Neural progenitor cell (in vitro differentiated cells): ENCODE data around the gene PLOD3. TPM values are rescaled to one million over a fixed set of nuclear protein-coding genes. Genes with fewer than 3 reads are reported as not detected.

Source experiments
- DNase-seq: peaks from one replicate; pipeline ENCODE4 v3.0.0-alpha.2; 2016; ENCODE audit warnings: low spot score
- H2AFZ ChIP-seq: fragments of 200-600 bp; sonication (generic); replicated peaks from 2 replicates; pipeline ENCODE4 v1.6.1; 2016; ENCODE audit warnings: antibody characterized with exemption
- H3F3A ChIP-seq: fragments of 200-600 bp; sonication (generic); 2 replicates; pipeline ENCODE4 v1.6.1; 2016; ENCODE audit warnings: antibody characterized with exemption, low read depth
- H3K27ac ChIP-seq: fragments of 200-600 bp; sonication (generic); 2 replicates; pipeline ENCODE4 v1.5.1; 2016; ENCODE audit warnings: mild to moderate bottlenecking
- H3K27me3 ChIP-seq: fragments of 200-600 bp; sonication (generic); 2 replicates; pipeline ENCODE4 v1.6.1; 2016; ENCODE audit warnings: mild to moderate bottlenecking, moderate library complexity
- H3K36me3 ChIP-seq: fragments of 200-600 bp; sonication (generic); 2 replicates; pipeline ENCODE4 v1.5.1; 2016
- H3K4me1 ChIP-seq: fragments of 200-600 bp; sonication (generic); 2 replicates; pipeline ENCODE4 v1.6.1; 2016; ENCODE audit warnings: mixed run types
- H3K4me2 ChIP-seq: fragments of 200-600 bp; sonication (generic); 2 replicates; pipeline ENCODE4 v1.6.1; 2016
- H3K4me3 ChIP-seq: fragments of 200-600 bp; sonication (generic); 2 replicates; pipeline ENCODE4 v1.5.1; 2016
- H3K79me2 ChIP-seq: fragments of 200-600 bp; sonication (generic); 2 replicates; pipeline ENCODE4 v1.6.1; 2016; ENCODE audit warnings: low read depth
- H3K9ac ChIP-seq: fragments of 200-600 bp; sonication (generic); 2 replicates; pipeline ENCODE4 v1.6.1; 2016
- H3K9me3 ChIP-seq: fragments of 200-600 bp; sonication (generic); 2 replicates; pipeline ENCODE4 v1.5.1; 2016; ENCODE audit warnings: low read depth
- H4K20me1 ChIP-seq: fragments of 200-600 bp; sonication (generic); 2 replicates; pipeline ENCODE4 v1.6.1; 2016; ENCODE audit warnings: low read depth
- H3K27ac Mint-ChIP-seq: 3 replicates; pipeline ENCODE4 v1.8.0; 2021; ENCODE audit warnings: mixed read lengths
- H3K27me3 Mint-ChIP-seq: 2 replicates; pipeline ENCODE4 v1.8.0; 2022; ENCODE audit warnings: low read depth, mild to moderate bottlenecking, inconsistent platforms, moderate library complexity, mixed read lengths; ENCODE audit not compliant: insufficient read depth
- H3K36me3 Mint-ChIP-seq: 3 replicates; pipeline ENCODE4 v1.8.0; 2021; ENCODE audit warnings: mixed read lengths
- H3K4me1 Mint-ChIP-seq: 3 replicates; pipeline ENCODE4 v1.8.0; 2021; ENCODE audit warnings: mixed read lengths
- H3K4me3 Mint-ChIP-seq: 3 replicates; pipeline ENCODE4 v1.8.0; 2021; ENCODE audit warnings: mild to moderate bottlenecking, moderate library complexity, mixed read lengths
- H3K9me3 Mint-ChIP-seq: 3 replicates; pipeline ENCODE4 v1.8.0; 2020; ENCODE audit warnings: mixed read lengths
- CTCF ChIP-seq: fragments of 200-600 bp; sonication (generic); IDR thresholded peaks from 2 replicates; pipeline ENCODE4 v1.5.1; 2017; ENCODE audit warnings: antibody characterized with exemption, mild to moderate bottlenecking
- EZH2 ChIP-seq: fragments of 200-600 bp; sonication (generic); IDR thresholded peaks from 2 replicates; pipeline ENCODE4 v1.6.1; 2017; ENCODE audit warnings: antibody characterized with exemption, mild to moderate bottlenecking, moderate library complexity
- EZH2phosphoT487 ChIP-seq: fragments of 200-600 bp; sonication (generic); IDR thresholded peaks from 2 replicates; pipeline ENCODE4 v1.6.1; 2017; ENCODE audit warnings: antibody characterized with exemption
- total RNA-seq: library from RNA; depleted of rRNA; stranded (reverse); fragments of >200 nt; gene quantifications from 2 replicates; pipeline ENCODE4 v1.2.3, GENCODE V29; 2015; ENCODE audit warnings: low replicate concordance

Gene PLOD3
- total RNA-seq, 1 donor from 2014 or later, result 9.4 TPM

- Mint-ChIP-seq H3K4me3 (no peak overlapping the region), H3K27me3 (peaks cover 4% of the 10 kb centered on the region), H3K36me3 (no peaks in the 10 kb centered on the region), H3K4me1 (peaks cover 9% of the 10 kb centered on the region), H3K27ac (no peak overlapping the region), H3K9me3 (no peaks in the 10 kb centered on the region)
- DNase-seq, result no peak
- Histone ChIP-seq H2AFZ (no peak overlapping the region), H4K20me1 (peaks cover 12% of the 10 kb centered on the region), H3K9me3 (no peaks in the 10 kb centered on the region), H3K4me2 (no peak overlapping the region), H3K4me3 (no peak overlapping the region), H3F3A (peaks cover 4% of the 10 kb centered on the region), H3K36me3 (no peaks in the 10 kb centered on the region), H3K4me1 (no peaks in the 10 kb centered on the region), H3K27me3 (no peaks in the 10 kb centered on the region), H3K27ac (no peak overlapping the region), H3K79me2 (peaks cover 22% of the 10 kb centered on the region), H3K9ac (no peak overlapping the region)
- TF ChIP-seq EZH2 (no peak), CTCF (no peak), EZH2phosphoT487 (no peak)
These were observed 22.0 kb upstream of the PLOD3 start for GRCh38 chr7:101239191-101239950.

GRCh38 chr7:101238226-101239182 lies 21.1 kb upstream of the PLOD3 start:
- Histone ChIP-seq H3K27me3 (no peaks in the 10 kb centered on the region), H3K27ac (no peak overlapping the region), H3K9ac (no peak overlapping the region), H3K79me2 (peaks cover 16% of the 10 kb centered on the region), H3K4me3 (no peak overlapping the region), H4K20me1 (peaks cover 5% of the 10 kb centered on the region), H2AFZ (no peak overlapping the region), H3K4me1 (no peaks in the 10 kb centered on the region), H3K9me3 (no peaks in the 10 kb centered on the region), H3K4me2 (no peak overlapping the region), H3K36me3 (no peaks in the 10 kb centered on the region), H3F3A (peaks cover 4% of the 10 kb centered on the region)
- H3K27me3 Mint-ChIP-seq, result peaks cover 4% of the 10 kb centered on the region
- H3K9me3 Mint-ChIP-seq, result no peaks in the 10 kb centered on the region
- H3K4me3 Mint-ChIP-seq, result no peak overlapping the region
- no peak for DNase-seq
- peaks cover 4% of the 10 kb centered on the region for H3K4me1 Mint-ChIP-seq
- H3K36me3 Mint-ChIP-seq, result no peaks in the 10 kb centered on the region
- peak overlapping the region; percentile 74 for H3K27ac Mint-ChIP-seq
- TF ChIP-seq CTCF (no peak), EZH2phosphoT487 (no peak), EZH2 (no peak)

- H3F3A ChIP-seq, result peaks cover 4% of the 10 kb centered on the region
- no peaks in the 10 kb centered on the region for H3K4me1 ChIP-seq
- Mint-ChIP-seq H3K27me3 (peaks cover 4% of the 10 kb centered on the region), H3K4me3 (no peak within 1 kb of the TSS), H3K27ac (no peak within 1 kb of the TSS), H3K36me3 (peaks cover 1% of the 10 kb centered on the region), H3K4me1 (peaks cover 5% of the 10 kb centered on the region), H3K9me3 (no peaks in the 10 kb centered on the region)
- H3K4me2 ChIP-seq, result no peak within 1 kb of the TSS
- H3K27ac ChIP-seq, result no peak within 1 kb of the TSS
- no peaks in the 10 kb centered on the region for H3K27me3 ChIP-seq
- H4K20me1 ChIP-seq, result peaks cover 3% of the 10 kb centered on the region
- no peaks in the 10 kb centered on the region for H3K36me3 ChIP-seq
- H3K79me2 ChIP-seq, result peaks cover 5% of the 10 kb centered on the region
- TF ChIP-seq CTCF (no peak), EZH2phosphoT487 (no peak), EZH2 (no peak)
- no peak within 1 kb of the TSS for H3K9ac ChIP-seq
- H2AFZ ChIP-seq, result no peak within 1 kb of the TSS
- DNase-seq, result no peak
- no peak within 1 kb of the TSS for H3K4me3 ChIP-seq
- no peaks in the 10 kb centered on the region for H3K9me3 ChIP-seq
These were observed 20.1 kb upstream of the PLOD3 start, which contains the start of gene CLDN15 for GRCh38 chr7:101237206-101238067. Gene CLDN15, minus strand, starts transcription at chr7:101237802. Its CDS starts 221 bp downstream, at chr7:101237581.
